H9 (cell line): ENCODE data around the gene FN1. TPM values are rescaled to one million over a fixed set of nuclear protein-coding genes. Genes with fewer than 3 reads are reported as not detected.

Experiments
- DNase-seq: peaks from one replicate; pipeline ENCODE4 v3.0.0-alpha.2; 2017
- H2AFZ ChIP-seq: one replicate; pipeline ENCODE4 v1.6.1; 2013; ENCODE audit warnings: mild to moderate bottlenecking, low read length, control low read depth, moderate library complexity
- H2AK5ac ChIP-seq: 2 replicates; pipeline ENCODE4 v1.6.1; 2013; ENCODE audit warnings: low read length, control low read depth, mixed read lengths; ENCODE audit not compliant: insufficient read length
- H2BK120ac ChIP-seq: one replicate; pipeline ENCODE4 v1.6.1; 2013; ENCODE audit warnings: low read depth, mild to moderate bottlenecking, low read length, control low read depth, inconsistent platforms; ENCODE audit not compliant: poor library complexity, severe bottlenecking
- H2BK12ac ChIP-seq: 2 replicates; pipeline ENCODE4 v1.6.1; 2013; ENCODE audit warnings: low read length, control low read depth, mixed read lengths, low read depth; ENCODE audit not compliant: insufficient read length
- H2BK15ac ChIP-seq: 2 replicates; pipeline ENCODE4 v1.6.1; 2013; ENCODE audit warnings: low read depth, low read length, control low read depth
- H2BK20ac ChIP-seq: one replicate; pipeline ENCODE4 v1.6.1; 2013; ENCODE audit warnings: low read depth, mild to moderate bottlenecking, low read length, control low read depth, inconsistent platforms; ENCODE audit not compliant: poor library complexity, severe bottlenecking
- H2BK5ac ChIP-seq: 2 replicates; pipeline ENCODE4 v1.6.1; 2013; ENCODE audit warnings: low read length, control low read depth, mixed read lengths; ENCODE audit not compliant: insufficient read length
- H3K14ac ChIP-seq: 2 replicates; pipeline ENCODE4 v1.6.1; 2013; ENCODE audit warnings: low read length, control low read depth; ENCODE audit not compliant: insufficient read depth
- H3K18ac ChIP-seq: 2 replicates; pipeline ENCODE4 v1.6.1; 2013; ENCODE audit warnings: low read depth, mild to moderate bottlenecking, mixed read lengths, low read length, control low read depth; ENCODE audit not compliant: insufficient read length
- H3K23ac ChIP-seq: 2 replicates; pipeline ENCODE4 v1.6.1; 2013; ENCODE audit warnings: low read length, control low read depth, mixed read lengths, low read depth; ENCODE audit not compliant: insufficient read length
- H3K23me2 ChIP-seq: 2 replicates; pipeline ENCODE4 v1.6.1; 2013; ENCODE audit warnings: low read depth, mild to moderate bottlenecking, mixed read lengths, low read length, control low read depth; ENCODE audit not compliant: insufficient read length, poor library complexity, severe bottlenecking
- H3K27ac ChIP-seq: 2 replicates; pipeline ENCODE4 v1.5.1; 2013; ENCODE audit warnings: low read length, control low read depth, mixed read lengths, low read depth; ENCODE audit not compliant: insufficient read length
- H3K27me3 ChIP-seq: 2 replicates; pipeline ENCODE4 v1.6.1; 2013; ENCODE audit warnings: low read length, control low read depth, inconsistent platforms; ENCODE audit not compliant: insufficient read depth
- H3K4ac ChIP-seq: 2 replicates; pipeline ENCODE4 v1.6.1; 2013; ENCODE audit warnings: low read depth, mild to moderate bottlenecking, control low read depth, inconsistent platforms, low read length, moderate library complexity
- H3K4me1 ChIP-seq: 2 replicates; pipeline ENCODE4 v1.6.1; 2013; ENCODE audit warnings: low read length, control low read depth, inconsistent platforms; ENCODE audit not compliant: insufficient read depth
- H3K4me2 ChIP-seq: 2 replicates; pipeline ENCODE4 v1.6.1; 2013; ENCODE audit warnings: low read length, control low read depth, mixed read lengths; ENCODE audit not compliant: insufficient read length, insufficient read depth
- H3K56ac ChIP-seq: 2 replicates; pipeline ENCODE4 v1.6.1; 2013; ENCODE audit warnings: low read depth, mild to moderate bottlenecking, mixed read lengths, low read length, control low read depth; ENCODE audit not compliant: insufficient read length
- H3K79me1 ChIP-seq: 2 replicates; pipeline ENCODE4 v1.6.1; 2013; ENCODE audit warnings: low read depth, mild to moderate bottlenecking, moderate library complexity, low read length, control low read depth, inconsistent platforms; ENCODE audit not compliant: insufficient read depth, poor library complexity, severe bottlenecking
- H3K79me2 ChIP-seq: 2 replicates; pipeline ENCODE4 v1.6.1; 2013; ENCODE audit warnings: low read length, control low read depth, inconsistent platforms; ENCODE audit not compliant: insufficient read depth
- H3K9ac ChIP-seq: 2 replicates; pipeline ENCODE4 v1.6.1; 2013; ENCODE audit warnings: low read length, control low read depth, mixed read lengths; ENCODE audit not compliant: insufficient read length; ENCODE audit errors: extremely low read depth
- H3K9me3 ChIP-seq: one replicate; pipeline ENCODE4 v1.6.1; 2013; ENCODE audit warnings: low read depth, low read length, inconsistent platforms; ENCODE audit not compliant: control insufficient read depth
- H3T11ph ChIP-seq: one replicate; pipeline ENCODE4 v1.6.1; 2013; ENCODE audit warnings: mild to moderate bottlenecking, low read length, control low read depth, inconsistent platforms
- H4K20me1 ChIP-seq: one replicate; pipeline ENCODE4 v1.6.1; 2013; ENCODE audit not compliant: control insufficient read depth, insufficient read length, insufficient read depth
- H4K5ac ChIP-seq: 2 replicates; pipeline ENCODE4 v1.6.1; 2013; ENCODE audit warnings: low read depth, mild to moderate bottlenecking, mixed read lengths, low read length, control low read depth; ENCODE audit not compliant: insufficient read length
- H4K8ac ChIP-seq: replicated peaks from 2 replicates; pipeline ENCODE4 v1.6.1; 2013; ENCODE audit warnings: low read length, control low read depth, mixed read lengths, low read depth; ENCODE audit not compliant: insufficient read length
- H4K91ac ChIP-seq: 2 replicates; pipeline ENCODE4 v1.6.1; 2013; ENCODE audit warnings: low read depth, mild to moderate bottlenecking, moderate library complexity, mixed read lengths, low read length, control low read depth; ENCODE audit not compliant: insufficient read length
- H3K27ac Mint-ChIP-seq, 3 experiments: 2 replicates in 2 of 3; 3 replicates in 1 of 3; pipeline ENCODE4 v1.8.0; 2020 to 2021; ENCODE audit warnings: mixed read lengths in 3 of 3, mild to moderate bottlenecking in 1 of 3, moderate library complexity in 1 of 3
- H3K27me3 Mint-ChIP-seq: 2 replicates; pipeline ENCODE4 v1.8.0; 2021; ENCODE audit warnings: low read depth, mild to moderate bottlenecking, moderate library complexity, mixed read lengths
- H3K36me3 Mint-ChIP-seq, 3 experiments: 2 replicates in 2 of 3; 3 replicates in 1 of 3; pipeline ENCODE4 v1.8.0; 2020 to 2021; ENCODE audit warnings: low read depth in 3 of 3, mixed read lengths in 3 of 3; ENCODE audit not compliant: insufficient read depth in 1 of 3
- H3K4me1 Mint-ChIP-seq, 2 experiments: 2 replicates each; pipeline ENCODE4 v1.8.0; 2020; ENCODE audit warnings: mixed read lengths in 2 of 2
- H3K4me3 Mint-ChIP-seq, 2 experiments: 2 replicates in 1 of 2; 3 replicates in 1 of 2; pipeline ENCODE4 v1.8.0; 2020 to 2021; ENCODE audit warnings: mild to moderate bottlenecking in 2 of 2, mixed read lengths in 2 of 2, moderate library complexity in 1 of 2
- H3K9me3 Mint-ChIP-seq, 2 experiments: 2 replicates in 1 of 2; 3 replicates in 1 of 2; pipeline ENCODE4 v1.8.0; 2020; ENCODE audit warnings: mild to moderate bottlenecking in 2 of 2, mixed read lengths in 2 of 2, moderate library complexity in 1 of 2
- WGBS: extraction: QIAGEN DNeasy Blood & Tissue Kit; methylation state at CpG from one replicate; pipeline ENCODE4 v1.1.7; 2013; ENCODE audit warnings: missing lambda C conversion rate, low lambda C conversion rate, mixed read lengths; ENCODE audit not compliant: insufficient read length; ENCODE audit errors: extremely low coverage; 5-methylcytosine and 5-hydroxymethylcytosine counted together
- total RNA-seq: library from RNA; stranded (reverse); gene quantifications from 2 replicates; pipeline ENCODE4 v1.2.1, GENCODE V29; 2021
- TF ChIP-seq, protein P1 (sequence below): fragments of 200-600 bp; sonication (generic); conservative IDR thresholded peaks from 3 replicates; pipeline ENCODE4 v1.8.0; 2021; ENCODE audit warnings: antibody characterized with exemption, mild to moderate bottlenecking

FN1 gene
- total RNA-seq, 1 experiment from 2014 or later: 56.0 TPM

GRCh38 chr2:215447056-215447455 is 11.2 kb upstream of the FN1 start:
- no peak overlapping the region for H4K91ac ChIP-seq
- Mint-ChIP-seq H3K9me3 (peaks cover 0 to 4% of the 10 kb centered on the region in 2 experiments; a peak in 1 of 5 replicates), H3K27me3 (no peaks in the 10 kb centered on the region), H3K27ac (no peak overlapping the region), H3K4me3 (no peak overlapping the region), H3K36me3 (no peaks in the 10 kb centered on the region), H3K4me1 (no peaks in the 10 kb centered on the region)
- no peak overlapping the region for H2BK5ac ChIP-seq
- H3K4me1 ChIP-seq: no peaks in the 10 kb centered on the region
- no peak overlapping the region for H2BK120ac ChIP-seq
- no peak overlapping the region for H3T11ph ChIP-seq
- no peaks in the 10 kb centered on the region for H3K79me1 ChIP-seq
- H4K20me1 ChIP-seq: no peaks in the 10 kb centered on the region
- no peak overlapping the region for H3K4me2 ChIP-seq
- H3K14ac ChIP-seq: no peak overlapping the region
- H3K18ac ChIP-seq: no peak overlapping the region
- DNase-seq: no peak
- no peaks in the 10 kb centered on the region for H3K9me3 ChIP-seq
- H3K9ac ChIP-seq: no peak overlapping the region
- H2AK5ac ChIP-seq: no peak overlapping the region
- no peaks in the 10 kb centered on the region for H3K79me2 ChIP-seq
- H2BK15ac ChIP-seq: no peak overlapping the region
- no peak overlapping the region for H4K8ac ChIP-seq
- WGBS: no CpG with 5 or more reads among the region's 2 CpGs
- H3K4ac ChIP-seq: no peak overlapping the region
- TF ChIP-seq, protein P1, sequence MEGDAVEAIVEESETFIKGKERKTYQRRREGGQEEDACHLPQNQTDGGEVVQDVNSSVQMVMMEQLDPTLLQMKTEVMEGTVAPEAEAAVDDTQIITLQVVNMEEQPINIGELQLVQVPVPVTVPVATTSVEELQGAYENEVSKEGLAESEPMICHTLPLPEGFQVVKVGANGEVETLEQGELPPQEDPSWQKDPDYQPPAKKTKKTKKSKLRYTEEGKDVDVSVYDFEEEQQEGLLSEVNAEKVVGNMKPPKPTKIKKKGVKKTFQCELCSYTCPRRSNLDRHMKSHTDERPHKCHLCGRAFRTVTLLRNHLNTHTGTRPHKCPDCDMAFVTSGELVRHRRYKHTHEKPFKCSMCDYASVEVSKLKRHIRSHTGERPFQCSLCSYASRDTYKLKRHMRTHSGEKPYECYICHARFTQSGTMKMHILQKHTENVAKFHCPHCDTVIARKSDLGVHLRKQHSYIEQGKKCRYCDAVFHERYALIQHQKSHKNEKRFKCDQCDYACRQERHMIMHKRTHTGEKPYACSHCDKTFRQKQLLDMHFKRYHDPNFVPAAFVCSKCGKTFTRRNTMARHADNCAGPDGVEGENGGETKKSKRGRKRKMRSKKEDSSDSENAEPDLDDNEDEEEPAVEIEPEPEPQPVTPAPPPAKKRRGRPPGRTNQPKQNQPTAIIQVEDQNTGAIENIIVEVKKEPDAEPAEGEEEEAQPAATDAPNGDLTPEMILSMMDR: no peak
- no peak overlapping the region for H2BK12ac ChIP-seq
- no peaks in the 10 kb centered on the region for H3K23me2 ChIP-seq
- H3K56ac ChIP-seq: no peak overlapping the region
- no peak overlapping the region for H4K5ac ChIP-seq
- H3K27ac ChIP-seq: no peak overlapping the region
- H3K27me3 ChIP-seq: no peaks in the 10 kb centered on the region
- H2BK20ac ChIP-seq: no peak overlapping the region
- H2AFZ ChIP-seq: no peak overlapping the region
- H3K23ac ChIP-seq: no peak overlapping the region
